ENCODE measurements around the gene VPS37D.
"Not testable (repeated sequence)": the region's sequence is repeated elsewhere in the genome, so short reads cannot be mapped to it uniquely, and the experiment has no call there.

VPS37D gene

GRCh38 chr7:73660594-73660993 is 7.0 kb upstream of the VPS37D start:
- not testable (repeated sequence) for H3K4me3 ChIP-seq (ENCODE audit: low read length in 2 of 2)

GRCh38 chr7:73663033-73663432 is 4.6 kb upstream of the VPS37D start:
- no peaks in the 10 kb centered on the region for H3K9me3 ChIP-seq (ENCODE audit: control insufficient read depth in 2 of 2, low read length in 2 of 2)
- no peaks in the 10 kb centered on the region for H3K27me3 ChIP-seq (ENCODE audit: control insufficient read depth in 2 of 2, insufficient read depth in 2 of 2, low read length in 2 of 2)
- peaks cover 6 to 9% of the 10 kb centered on the region in 2 donors for H3K4me1 ChIP-seq (ENCODE audit: control insufficient read depth in 2 of 2, insufficient read depth in 2 of 2, low read length in 2 of 2)
- H3K36me3 ChIP-seq (ENCODE audit: control insufficient read depth in 2 of 2, insufficient read depth in 2 of 2, low read length in 2 of 2) = no peaks in the 10 kb centered on the region
- H3K27ac ChIP-seq (ENCODE audit: low read depth in 2 of 2, low read length in 2 of 2) = no peak overlapping the region
- no peak overlapping the region for H3K4me3 ChIP-seq (ENCODE audit: low read length in 2 of 2)
- no peak overlapping the region for H3K9ac ChIP-seq (ENCODE audit: low read depth in 1 of 2, low read length in 2 of 2)

More at GRCh38 chr7:73660594-73660993, 7.0 kb upstream of the VPS37D start:
- H3K4me1 ChIP-seq (ENCODE audit: control insufficient read depth in 2 of 2, insufficient read depth in 2 of 2, low read length in 2 of 2); H3K27ac ChIP-seq (ENCODE audit: low read depth in 2 of 2, low read length in 2 of 2); H3K9me3 ChIP-seq (ENCODE audit: control insufficient read depth in 2 of 2, low read length in 2 of 2); H3K36me3 ChIP-seq (ENCODE audit: control insufficient read depth in 2 of 2, insufficient read depth in 2 of 2, low read length in 2 of 2); H3K9ac ChIP-seq (ENCODE audit: low read depth in 1 of 2, low read length in 2 of 2); H3K27me3 ChIP-seq (ENCODE audit: control insufficient read depth in 2 of 2, insufficient read depth in 2 of 2, low read length in 2 of 2): not testable (repeated sequence)

- Histone ChIP-seq H3K27me3 (ENCODE audit: control insufficient read depth in 2 of 2, insufficient read depth in 2 of 2, low read length in 2 of 2) (peaks cover 0 to 4% of the 10 kb centered on the region in 2 donors), H3K4me1 (ENCODE audit: control insufficient read depth in 2 of 2, insufficient read depth in 2 of 2, low read length in 2 of 2) (peaks cover 7 to 12% of the 10 kb centered on the region in 2 donors), H3K9ac (ENCODE audit: low read depth in 1 of 2, low read length in 2 of 2) (peak overlapping the region; percentile 52 to 60), H3K27ac (ENCODE audit: low read depth in 2 of 2, low read length in 2 of 2) (no peak overlapping the region), H3K36me3 (ENCODE audit: control insufficient read depth in 2 of 2, insufficient read depth in 2 of 2, low read length in 2 of 2) (no peaks in the 10 kb centered on the region), H3K4me3 (ENCODE audit: low read length in 2 of 2) (peak overlapping the region; percentile 48 to 54), H3K9me3 (ENCODE audit: control insufficient read depth in 2 of 2, low read length in 2 of 2) (no peaks in the 10 kb centered on the region)
Observed at GRCh38 chr7:73668103-73668885, 663 bp downstream of the VPS37D start.

GRCh38 chr7:73668886-73669230 is 1.2 kb downstream of the VPS37D start:
- H3K27me3 ChIP-seq (ENCODE audit: control insufficient read depth in 2 of 2, insufficient read depth in 2 of 2, low read length in 2 of 2) = peaks cover 0 to 4% of the 10 kb centered on the region in 2 donors
- no peak overlapping the region for H3K27ac ChIP-seq (ENCODE audit: low read depth in 2 of 2, low read length in 2 of 2)
- peak overlapping the region; percentile 48 to 54 for H3K4me3 ChIP-seq (ENCODE audit: low read length in 2 of 2)
- no peak overlapping the region for H3K9ac ChIP-seq (ENCODE audit: low read depth in 1 of 2, low read length in 2 of 2)
- peaks cover 7 to 12% of the 10 kb centered on the region in 2 donors for H3K4me1 ChIP-seq (ENCODE audit: control insufficient read depth in 2 of 2, insufficient read depth in 2 of 2, low read length in 2 of 2)
- H3K9me3 ChIP-seq (ENCODE audit: control insufficient read depth in 2 of 2, low read length in 2 of 2) = no peaks in the 10 kb centered on the region
- H3K36me3 ChIP-seq (ENCODE audit: control insufficient read depth in 2 of 2, insufficient read depth in 2 of 2, low read length in 2 of 2) = no peaks in the 10 kb centered on the region

GRCh38 chr7:73669288-73669701 is 1.7 kb downstream of the VPS37D start:
- no peak overlapping the region for H3K4me3 ChIP-seq (ENCODE audit: low read length in 2 of 2)
- peaks cover 0 to 4% of the 10 kb centered on the region in 2 donors for H3K27me3 ChIP-seq (ENCODE audit: control insufficient read depth in 2 of 2, insufficient read depth in 2 of 2, low read length in 2 of 2)

GRCh38 chr7:73669858-73670385 is 2.3 kb downstream of the VPS37D start:
- peaks cover 7 to 12% of the 10 kb centered on the region in 2 donors for H3K4me1 ChIP-seq (ENCODE audit: control insufficient read depth in 2 of 2, insufficient read depth in 2 of 2, low read length in 2 of 2)
- no peak overlapping the region for H3K9ac ChIP-seq (ENCODE audit: low read depth in 1 of 2, low read length in 2 of 2)
- no peaks in the 10 kb centered on the region for H3K36me3 ChIP-seq (ENCODE audit: control insufficient read depth in 2 of 2, insufficient read depth in 2 of 2, low read length in 2 of 2)

More at GRCh38 chr7:73669288-73669701, 1.7 kb downstream of the VPS37D start:
- H3K9ac ChIP-seq (ENCODE audit: low read depth in 1 of 2, low read length in 2 of 2) = no peak overlapping the region
- H3K9me3 ChIP-seq (ENCODE audit: control insufficient read depth in 2 of 2, low read length in 2 of 2) = no peaks in the 10 kb centered on the region
- no peak overlapping the region for H3K27ac ChIP-seq (ENCODE audit: low read depth in 2 of 2, low read length in 2 of 2)
- H3K4me1 ChIP-seq (ENCODE audit: control insufficient read depth in 2 of 2, insufficient read depth in 2 of 2, low read length in 2 of 2) = peaks cover 7 to 12% of the 10 kb centered on the region in 2 donors
- H3K36me3 ChIP-seq (ENCODE audit: control insufficient read depth in 2 of 2, insufficient read depth in 2 of 2, low read length in 2 of 2) = no peaks in the 10 kb centered on the region

GRCh38 chr7:73671322-73671661 is 3.7 kb downstream of the VPS37D start:
- Histone ChIP-seq H3K27me3 (ENCODE audit: control insufficient read depth in 2 of 2, insufficient read depth in 2 of 2, low read length in 2 of 2) (peaks cover 0 to 4% of the 10 kb centered on the region in 2 donors), H3K9ac (ENCODE audit: low read depth in 1 of 2, low read length in 2 of 2) (no peak overlapping the region), H3K9me3 (ENCODE audit: control insufficient read depth in 2 of 2, low read length in 2 of 2) (no peaks in the 10 kb centered on the region), H3K36me3 (ENCODE audit: control insufficient read depth in 2 of 2, insufficient read depth in 2 of 2, low read length in 2 of 2) (no peaks in the 10 kb centered on the region), H3K4me3 (ENCODE audit: low read length in 2 of 2) (no peak overlapping the region), H3K27ac (ENCODE audit: low read depth in 2 of 2, low read length in 2 of 2) (no peak overlapping the region), H3K4me1 (ENCODE audit: control insufficient read depth in 2 of 2, insufficient read depth in 2 of 2, low read length in 2 of 2) (peaks cover 4 to 6% of the 10 kb centered on the region in 2 donors)

More at GRCh38 chr7:73669858-73670385, 2.3 kb downstream of the VPS37D start:
- Histone ChIP-seq H3K4me3 (ENCODE audit: low read length in 2 of 2) (no peak overlapping the region), H3K27ac (ENCODE audit: low read depth in 2 of 2, low read length in 2 of 2) (no peak overlapping the region), H3K9me3 (ENCODE audit: control insufficient read depth in 2 of 2, low read length in 2 of 2) (no peaks in the 10 kb centered on the region), H3K27me3 (ENCODE audit: control insufficient read depth in 2 of 2, insufficient read depth in 2 of 2, low read length in 2 of 2) (peaks cover 0 to 4% of the 10 kb centered on the region in 2 donors)

- H3K4me1 ChIP-seq (ENCODE audit: control insufficient read depth in 2 of 2, insufficient read depth in 2 of 2, low read length in 2 of 2) = peaks cover 4 to 6% of the 10 kb centered on the region in 2 donors
- H3K4me3 ChIP-seq (ENCODE audit: low read length in 2 of 2) = no peak overlapping the region
- H3K27me3 ChIP-seq (ENCODE audit: control insufficient read depth in 2 of 2, insufficient read depth in 2 of 2, low read length in 2 of 2) = peaks cover 0 to 4% of the 10 kb centered on the region in 2 donors
- no peak overlapping the region for H3K9ac ChIP-seq (ENCODE audit: low read depth in 1 of 2, low read length in 2 of 2)
- no peaks in the 10 kb centered on the region for H3K36me3 ChIP-seq (ENCODE audit: control insufficient read depth in 2 of 2, insufficient read depth in 2 of 2, low read length in 2 of 2)
- H3K9me3 ChIP-seq (ENCODE audit: control insufficient read depth in 2 of 2, low read length in 2 of 2) = no peaks in the 10 kb centered on the region
- H3K27ac ChIP-seq (ENCODE audit: low read depth in 2 of 2, low read length in 2 of 2) = no peak overlapping the region
Observed at GRCh38 chr7:73671857-73672445, 4.3 kb downstream of the VPS37D start.

GRCh38 chr7:73674468-73675124 is 7.0 kb downstream of the VPS37D start:
- H3K4me3 ChIP-seq (ENCODE audit: low read length in 2 of 2) = no peak overlapping the region
- no peaks in the 10 kb centered on the region for H3K27me3 ChIP-seq (ENCODE audit: control insufficient read depth in 2 of 2, insufficient read depth in 2 of 2, low read length in 2 of 2)
- H3K27ac ChIP-seq (ENCODE audit: low read depth in 2 of 2, low read length in 2 of 2) = no peak overlapping the region
- no peaks in the 10 kb centered on the region for H3K9me3 ChIP-seq (ENCODE audit: control insufficient read depth in 2 of 2, low read length in 2 of 2)
- no peak overlapping the region for H3K9ac ChIP-seq (ENCODE audit: low read depth in 1 of 2, low read length in 2 of 2)
- peaks cover 3 to 8% of the 10 kb centered on the region in 2 donors for H3K36me3 ChIP-seq (ENCODE audit: control insufficient read depth in 2 of 2, insufficient read depth in 2 of 2, low read length in 2 of 2)
- no peaks in the 10 kb centered on the region for H3K4me1 ChIP-seq (ENCODE audit: control insufficient read depth in 2 of 2, insufficient read depth in 2 of 2, low read length in 2 of 2)

GRCh38 chr7:73676062-73676461 is 8.4 kb downstream of the VPS37D start:
- not testable (repeated sequence) for H3K27ac ChIP-seq (ENCODE audit: low read depth in 2 of 2, low read length in 2 of 2); H3K4me1 ChIP-seq (ENCODE audit: control insufficient read depth in 2 of 2, insufficient read depth in 2 of 2, low read length in 2 of 2); H3K9me3 ChIP-seq (ENCODE audit: control insufficient read depth in 2 of 2, low read length in 2 of 2); H3K9ac ChIP-seq (ENCODE audit: low read depth in 1 of 2, low read length in 2 of 2); H3K27me3 ChIP-seq (ENCODE audit: control insufficient read depth in 2 of 2, insufficient read depth in 2 of 2, low read length in 2 of 2); H3K4me3 ChIP-seq (ENCODE audit: low read length in 2 of 2)
- H3K36me3 ChIP-seq (ENCODE audit: control insufficient read depth in 2 of 2, insufficient read depth in 2 of 2, low read length in 2 of 2) = peaks cover 3 to 14% of the 10 kb centered on the region in 2 donors

Data from mucosa of rectum (tissue), 2 donors.